Daoy (cell line): ENCODE data around the gene ORAI3. TPM values are rescaled to one million over a fixed set of nuclear protein-coding genes. Genes with fewer than 3 reads are reported as not detected.

Experiments
- DNase-seq: peaks from one replicate; pipeline ENCODE4 v3.0.0-alpha.2; 2015; ENCODE audit warnings: low read depth
- total RNA-seq: library from RNA; depleted of rRNA; stranded (reverse); fragments of >200 nt; shearing (Covaris generic); gene quantifications from 2 replicates; pipeline ENCODE4 v1.2.3, GENCODE V29; 2014; rRNA removed

ORAI3 gene
- total RNA-seq, 1 experiment from 2014 or later = 1.5 TPM

DNA sequence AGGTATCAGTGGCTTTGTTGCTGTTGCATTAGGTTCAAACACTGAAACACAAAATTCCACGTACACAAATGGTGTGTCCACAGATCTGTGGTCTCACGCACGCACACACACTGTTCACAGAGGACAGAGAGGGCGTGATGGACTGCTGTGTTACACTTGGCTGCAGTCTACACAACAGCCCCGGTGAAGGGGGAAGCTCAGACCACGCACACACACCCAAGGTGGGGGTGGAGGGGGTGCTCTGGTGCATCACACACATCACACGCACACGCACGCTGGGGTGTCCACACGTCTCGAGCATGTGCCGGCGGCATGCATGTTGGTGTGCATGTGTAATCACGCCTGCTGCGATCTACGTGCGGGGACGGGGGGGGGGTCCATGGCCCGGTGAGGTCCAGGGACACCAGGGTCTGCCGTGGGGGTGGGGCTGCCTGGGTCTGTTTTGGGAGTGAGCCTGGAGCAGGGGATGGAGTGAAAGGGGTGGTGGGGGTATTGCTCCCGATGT is 43.5 kb downstream of the ORAI3 start:
- DNase-seq = no peak

DNA sequence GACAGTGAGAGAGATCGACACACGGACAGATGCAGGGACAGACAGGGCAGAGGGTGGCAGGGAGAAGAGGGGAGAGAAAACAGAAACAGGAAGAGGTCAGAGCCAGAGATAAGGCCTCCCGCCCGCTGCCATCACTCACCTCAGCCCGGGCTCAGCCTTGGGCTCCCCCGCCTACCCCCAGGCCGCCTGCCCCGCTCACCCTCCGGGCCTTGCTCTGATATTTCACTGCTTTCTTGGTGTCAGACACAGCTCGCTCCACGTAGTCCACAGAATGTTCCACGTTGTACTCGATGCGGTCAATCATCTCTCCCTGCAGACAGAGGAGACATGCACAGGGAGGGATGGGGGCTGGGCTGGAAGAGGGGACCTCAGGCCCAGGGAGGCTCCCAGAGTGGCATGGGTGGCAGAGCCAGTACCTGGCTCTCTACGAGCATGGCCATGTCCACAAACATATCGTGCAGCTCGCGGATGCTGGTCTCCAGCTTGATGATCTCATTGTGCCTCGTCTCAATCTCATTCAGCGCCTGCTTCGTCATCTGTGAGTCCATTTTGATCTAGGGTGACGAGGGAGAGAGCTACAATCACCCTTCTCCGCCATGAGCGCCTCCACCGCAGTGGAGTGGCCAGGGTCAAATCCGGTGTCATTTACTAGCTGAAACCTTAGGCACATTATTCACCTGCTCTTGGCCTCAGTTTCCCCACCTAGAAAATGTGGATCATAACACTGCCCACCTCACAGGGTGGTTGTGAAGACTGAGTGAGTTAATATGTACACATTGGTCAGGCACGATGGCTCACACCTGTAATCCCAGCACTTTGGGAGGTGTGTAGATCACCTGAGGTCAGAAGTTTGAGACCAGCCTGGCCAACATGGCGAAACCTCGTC is 44.3 kb downstream of the ORAI3 start:
- DNase-seq = no peak

DNA sequence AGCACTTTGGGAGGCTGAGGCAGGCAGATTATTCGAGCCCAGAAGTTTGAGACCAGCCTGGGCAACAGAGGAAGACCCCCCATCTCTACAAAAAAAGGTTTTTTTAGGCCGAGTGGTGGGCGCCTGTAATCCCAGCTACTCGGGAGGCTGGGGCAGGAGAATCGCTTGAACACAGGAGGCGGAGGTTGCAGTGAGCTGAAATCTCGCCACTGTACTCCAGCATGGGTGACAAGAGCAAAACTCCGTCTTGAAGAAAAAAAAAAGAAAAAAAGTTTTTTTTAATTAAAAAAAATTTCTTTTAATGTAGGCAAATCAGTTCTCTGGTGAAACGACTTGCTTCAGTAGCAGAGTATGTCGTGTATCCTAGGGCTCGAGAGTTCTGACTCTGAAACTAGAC is 47.1 kb downstream of the ORAI3 start:
- no peak for DNase-seq

DNA sequence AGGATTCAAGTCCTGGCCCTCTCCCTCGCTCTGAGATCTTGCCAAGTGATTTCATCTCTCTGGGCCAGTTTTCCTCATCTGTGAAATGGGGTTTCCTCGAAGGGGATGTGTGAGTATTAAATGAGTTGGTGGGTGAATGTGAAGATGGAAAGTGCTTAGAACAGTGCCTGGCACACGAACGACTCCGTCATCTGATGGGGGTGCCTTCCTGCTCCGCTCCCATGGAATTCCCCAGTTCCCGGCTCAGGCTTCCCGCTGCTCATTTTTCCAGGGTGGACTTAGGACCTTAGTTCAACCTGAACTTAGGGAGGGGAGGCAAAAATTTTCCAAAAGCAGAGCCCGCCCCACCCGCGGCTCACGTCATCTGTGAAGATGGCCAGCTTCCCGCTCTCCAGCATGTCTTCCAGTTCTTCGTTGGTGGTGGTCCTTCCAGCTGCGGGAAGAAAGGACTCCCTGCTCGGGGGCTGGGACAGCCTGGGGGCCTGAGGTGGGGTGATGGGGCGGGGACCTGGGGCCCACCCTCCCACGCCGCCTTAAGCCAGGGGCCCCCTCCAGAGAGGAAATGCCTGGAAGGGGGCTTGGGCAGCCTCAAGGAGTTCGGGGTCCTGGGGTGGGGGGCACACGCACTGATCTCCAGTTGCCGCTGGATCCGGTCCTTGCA is 47.6 kb downstream of the ORAI3 start:
- DNase-seq = no peak

DNA sequence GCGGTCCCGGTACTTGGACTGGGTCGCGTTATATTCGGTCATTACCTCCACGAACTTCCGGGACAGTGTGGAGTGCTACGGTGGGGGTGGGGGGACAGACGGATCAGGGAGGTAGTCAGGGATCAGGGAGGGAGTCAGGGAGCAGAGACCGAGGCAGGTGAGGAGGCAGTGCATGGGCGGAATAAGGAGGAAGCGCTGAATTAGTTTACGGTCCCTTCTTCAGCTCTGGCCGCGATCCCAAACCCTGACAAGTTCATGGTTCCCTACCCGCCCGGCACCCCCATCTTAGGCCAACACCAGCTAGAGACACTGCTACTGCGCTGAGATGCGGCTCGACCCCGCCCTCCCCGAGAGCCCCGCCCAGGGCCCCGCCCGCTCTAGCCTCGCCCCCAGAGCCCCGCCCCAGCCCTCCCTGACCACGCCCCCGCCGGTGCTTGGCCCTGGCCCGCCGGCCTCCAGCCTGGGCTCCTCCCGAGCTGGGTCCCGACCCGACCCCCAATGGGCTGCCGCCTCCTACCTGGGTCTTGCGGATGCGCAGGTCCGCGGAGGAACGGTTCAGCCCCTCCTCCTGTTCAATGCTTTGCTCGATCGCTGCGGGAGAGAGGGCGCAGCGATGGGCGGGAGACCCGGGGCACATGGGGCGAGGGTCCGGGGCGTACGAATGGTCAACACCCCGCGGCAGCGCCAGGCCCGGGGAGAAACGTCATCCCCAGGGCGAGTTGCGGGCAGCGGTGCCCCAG is 48.3 kb downstream of the ORAI3 start:
- DNase-seq = peak; percentile 83

DNA sequence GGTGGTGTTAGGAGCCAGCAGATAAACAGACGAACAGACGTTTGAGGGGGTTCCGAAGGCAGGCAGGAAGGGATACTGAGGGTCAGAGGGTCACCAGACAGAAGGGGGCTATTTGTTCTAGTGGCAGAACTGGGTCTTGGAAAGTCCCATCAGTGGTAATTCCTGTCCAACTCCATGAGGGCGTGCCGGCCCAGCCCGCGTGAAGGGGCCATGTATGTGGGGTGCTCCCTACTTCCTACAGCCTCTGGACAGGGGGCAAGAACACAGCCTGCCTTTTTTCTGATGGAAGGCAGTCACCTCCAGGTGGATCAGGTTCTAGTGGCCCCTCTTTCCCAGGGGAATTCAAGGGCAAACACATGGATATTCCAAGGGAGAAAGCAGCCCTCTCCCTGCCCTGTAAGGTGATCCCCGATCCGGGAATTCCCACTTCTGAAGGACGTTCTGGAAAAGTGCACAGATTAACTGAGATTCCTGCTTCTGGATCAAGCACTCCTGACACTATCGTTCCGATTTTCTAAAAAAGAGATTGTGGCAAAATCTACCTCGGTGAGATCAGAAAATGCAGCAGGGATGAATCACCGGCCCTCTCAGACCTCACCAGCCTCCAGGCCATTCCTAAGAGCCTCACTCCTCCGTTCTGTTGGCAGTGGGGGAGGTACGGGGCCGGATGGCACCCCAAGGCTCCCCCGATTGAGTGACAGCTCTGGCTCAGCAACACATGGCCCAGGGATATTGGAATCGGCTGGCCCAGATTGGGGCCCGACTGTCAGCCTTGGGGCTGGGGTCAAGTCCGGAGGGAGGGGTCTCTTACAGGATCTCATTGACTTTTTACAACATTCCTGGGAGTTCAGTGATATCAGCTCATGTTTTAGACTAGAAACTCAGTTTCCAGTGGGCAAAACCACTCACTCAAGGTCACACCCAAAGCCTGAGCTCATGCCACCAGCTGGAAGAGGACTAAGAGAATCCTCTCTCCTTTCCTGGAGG is 49.1 kb downstream of the ORAI3 start:
- DNase-seq = peak; percentile 93

GRCh38 chr16:30998852-30999761 is 50.2 kb downstream of the ORAI3 start:
- no peak for DNase-seq

DNA sequence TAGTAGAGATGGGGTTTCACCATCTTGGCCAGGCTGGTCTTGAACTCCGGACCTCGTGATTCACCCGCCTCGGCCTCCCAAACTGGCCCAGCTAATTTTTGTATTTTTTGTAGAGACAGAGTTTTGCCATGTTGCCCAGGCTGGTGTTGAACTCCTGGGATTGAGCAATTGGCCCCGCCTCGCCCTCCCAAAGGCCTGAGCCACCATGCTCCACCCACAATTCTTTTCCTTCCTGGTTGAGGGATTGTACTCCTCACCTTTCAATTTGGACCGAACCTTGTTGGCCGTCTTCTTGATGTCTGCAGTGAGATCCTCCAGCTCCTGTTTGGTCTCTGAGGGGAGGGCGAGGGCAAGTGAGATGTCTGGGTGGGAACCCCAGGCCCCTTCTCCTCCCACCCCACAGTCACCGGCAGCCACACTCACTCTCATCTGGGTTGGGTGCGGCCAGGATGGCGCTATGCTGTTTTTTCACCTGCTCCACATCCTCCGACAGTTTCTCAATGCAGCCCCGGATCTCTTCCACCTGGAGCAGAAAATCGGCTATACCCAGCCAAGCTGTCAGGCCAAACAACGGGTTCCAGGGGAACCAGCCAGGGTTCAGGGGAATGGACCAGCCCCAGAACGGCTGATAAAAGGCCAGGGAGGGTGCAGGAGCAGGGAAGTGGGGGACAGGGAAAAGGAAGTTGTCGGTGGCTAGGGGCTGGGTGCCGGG is 52.0 kb downstream of the ORAI3 start:
- no peak for DNase-seq

DNA sequence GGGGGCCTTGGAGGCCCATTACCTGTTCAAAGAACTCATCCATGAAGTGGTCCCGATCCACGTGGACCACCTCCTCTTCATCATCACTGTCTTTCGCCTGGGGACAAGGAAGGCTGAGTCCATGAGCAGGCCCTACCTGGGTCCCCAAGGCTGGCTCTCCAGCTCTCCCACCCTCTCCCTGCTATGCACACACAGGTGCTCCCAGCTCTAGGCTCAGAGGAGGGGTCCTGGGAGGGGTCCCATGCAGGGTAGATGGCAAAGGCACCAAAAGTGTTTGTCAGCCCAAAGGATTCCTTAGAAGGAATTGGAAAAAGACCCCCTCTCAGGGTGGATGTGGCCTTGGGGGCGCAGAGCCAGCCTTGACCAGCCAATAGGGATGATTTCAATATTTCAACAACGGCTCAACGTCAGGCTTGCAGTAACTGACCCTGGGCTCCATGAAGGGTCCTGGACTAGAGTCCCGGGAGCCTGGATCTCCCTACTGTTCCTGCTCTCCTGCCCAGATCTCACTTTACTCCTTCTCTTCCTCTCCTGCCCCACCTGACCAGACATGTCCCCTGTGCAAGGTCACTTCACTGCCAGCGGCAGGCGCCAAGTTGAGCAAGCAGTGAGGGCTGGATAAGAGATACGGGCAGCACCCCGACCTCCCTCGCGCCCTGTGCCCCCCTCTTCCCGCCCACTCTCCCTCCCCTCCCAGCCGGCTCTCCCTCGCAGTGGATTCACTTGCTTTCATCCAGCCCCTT is 52.8 kb downstream of the ORAI3 start:
- DNase-seq = no peak

DNA sequence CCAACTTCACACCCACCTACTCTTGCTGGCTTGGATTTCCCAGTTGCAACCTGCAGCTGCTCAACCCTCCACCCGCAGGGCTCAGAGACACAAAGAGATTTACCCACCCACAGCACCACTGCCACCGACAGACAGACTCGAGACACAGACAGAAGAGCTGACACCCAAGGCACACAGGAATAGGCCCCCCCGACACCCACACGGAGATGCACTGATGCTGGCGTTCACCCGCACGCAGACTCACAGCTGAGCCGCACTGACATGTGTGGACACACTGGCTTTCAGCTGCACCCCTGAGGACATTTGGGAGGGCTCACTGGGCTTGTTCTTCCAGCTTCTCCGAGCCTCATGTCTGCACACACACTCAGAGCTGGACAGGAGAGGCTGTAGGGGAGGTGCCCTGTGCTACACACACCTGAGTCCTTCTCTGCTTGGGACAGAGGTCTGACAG is 53.4 kb downstream of the ORAI3 start:
- no peak for DNase-seq

DNA sequence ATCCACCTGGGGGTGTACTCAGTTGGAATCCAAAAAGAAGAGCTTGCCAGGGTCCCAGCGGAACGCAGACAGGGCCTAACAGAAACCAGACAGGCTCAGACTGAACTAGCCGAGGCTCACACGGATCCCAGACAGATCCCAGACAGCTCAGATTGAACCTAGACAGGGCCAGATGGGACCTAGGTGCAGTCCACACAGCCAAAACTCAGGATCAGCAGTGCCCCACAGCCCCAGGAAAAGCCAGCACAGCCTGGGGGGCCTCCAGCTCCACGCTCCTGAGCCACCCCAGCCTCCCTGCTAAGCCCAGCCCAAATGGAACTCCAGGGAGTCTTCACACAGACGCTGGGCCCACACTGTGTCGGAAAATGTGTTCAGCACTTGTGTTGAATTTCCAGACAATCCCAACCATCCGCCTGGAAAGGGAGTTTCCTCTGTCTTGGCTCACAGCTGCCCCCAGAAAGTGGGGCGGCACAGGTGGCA is 54.0 kb downstream of the ORAI3 start:
- DNase-seq = no peak

GRCh38 chr16:31003744-31004143 is 54.9 kb downstream of the ORAI3 start:
- no peak for DNase-seq

Other genes starting within 250 kb of the ORAI3 start
- 1.6 and 11.3 TPM in 2 replicates for gene SRCAP, start 249.9 kb upstream of the ORAI3 start, total RNA-seq
- 16.5 and 24.5 TPM in 2 replicates for gene PHKG2, start 200.6 kb upstream of the ORAI3 start, total RNA-seq
- gene CFAP119, start 187.0 kb upstream of the ORAI3 start, total RNA-seq = 0.91 and 5.2 TPM in 2 replicates
- 57.8 and 58.9 TPM in 2 replicates for gene RNF40, start 186.7 kb upstream of the ORAI3 start, total RNA-seq
- 5.0 and 6.5 TPM in 2 replicates for gene ZNF629, start 161.9 kb upstream of the ORAI3 start, total RNA-seq
- 27.8 and 29.4 TPM in 2 replicates for gene BCL7C, start 55.0 kb upstream of the ORAI3 start, total RNA-seq
- gene CTF1, start 52.5 kb upstream of the ORAI3 start, total RNA-seq = 0.33 and 0.46 TPM in 2 replicates
- gene FBXL19, start 25.5 kb upstream of the ORAI3 start, total RNA-seq = 14.0 and 16.3 TPM in 2 replicates
- gene SETD1A, start 8.7 kb downstream of the ORAI3 start, total RNA-seq = 1.0 and 1.1 TPM in 2 replicates
- 1.8 and 3.8 TPM in 2 replicates for gene HSD3B7, start 36.1 kb downstream of the ORAI3 start, total RNA-seq
- gene STX1B, start 61.6 kb downstream of the ORAI3 start, total RNA-seq = under 0.01 TPM in 1 of 2 replicates, not detected in the other
- 13.7 and 16.1 TPM in 2 replicates for gene STX4, start 84.5 kb downstream of the ORAI3 start, total RNA-seq
- gene ZNF668, start 125.2 kb downstream of the ORAI3 start, total RNA-seq = 8.7 and 10.5 TPM in 2 replicates
- 6.0 and 6.3 TPM in 2 replicates for gene ZNF646, start 125.4 kb downstream of the ORAI3 start, total RNA-seq
- gene PRSS53, start 139.9 kb downstream of the ORAI3 start, total RNA-seq = 0.39 and 1.2 TPM in 2 replicates
- gene VKORC1, start 145.7 kb downstream of the ORAI3 start, total RNA-seq = 58.1 and 77.1 TPM in 2 replicates
- gene BCKDK, start 159.3 kb downstream of the ORAI3 start, total RNA-seq = 18.1 and 21.3 TPM in 2 replicates
- gene KAT8, start 168.6 kb downstream of the ORAI3 start, total RNA-seq = 39.9 and 44.6 TPM in 2 replicates
- gene PRSS8, start 186.7 kb downstream of the ORAI3 start, total RNA-seq = not detected in 2 replicates
- gene PRSS36, start 201.0 kb downstream of the ORAI3 start, total RNA-seq = 0.17 and 0.18 TPM in 2 replicates
- 28.8 and 32.1 TPM in 2 replicates for gene FUS, start 231.1 kb downstream of the ORAI3 start, total RNA-seq